B cell (primary cell): ENCODE results near the gene SERTM1.

Source experiments
- CTCF ChIP-seq: fragments of 200-600 bp; IDR thresholded peaks from one replicate; pipeline ENCODE4 v1.8.0; 2022; ENCODE audit warnings: antibody characterized with exemption, mild to moderate bottlenecking
- EZH2 ChIP-seq: IDR thresholded peaks from 2 replicates; pipeline ENCODE4 v1.6.1; 2012; ENCODE audit warnings: borderline replicate concordance, low read depth, mild to moderate bottlenecking, moderate library complexity, low read length; ENCODE audit not compliant: insufficient read depth, poor library complexity, severe bottlenecking

- no peak for TF ChIP-seq CTCF
- no peak for TF ChIP-seq EZH2
Measured at GRCh38 chr13:36639610-36640009, 34.2 kb upstream of the SERTM1 start.
